LoVo (cell line): ENCODE data around the gene SEMA3B.
"Not testable (repeated sequence)": the region's sequence is repeated elsewhere in the genome, so short reads cannot be mapped to it uniquely, and the experiment has no call there.

ENCODE experiments used
- DNase-seq: peaks from one replicate; pipeline ENCODE4 v3.0.0-alpha.2; 2016; ENCODE audit warnings: low spot score

SEMA3B gene

DNA sequence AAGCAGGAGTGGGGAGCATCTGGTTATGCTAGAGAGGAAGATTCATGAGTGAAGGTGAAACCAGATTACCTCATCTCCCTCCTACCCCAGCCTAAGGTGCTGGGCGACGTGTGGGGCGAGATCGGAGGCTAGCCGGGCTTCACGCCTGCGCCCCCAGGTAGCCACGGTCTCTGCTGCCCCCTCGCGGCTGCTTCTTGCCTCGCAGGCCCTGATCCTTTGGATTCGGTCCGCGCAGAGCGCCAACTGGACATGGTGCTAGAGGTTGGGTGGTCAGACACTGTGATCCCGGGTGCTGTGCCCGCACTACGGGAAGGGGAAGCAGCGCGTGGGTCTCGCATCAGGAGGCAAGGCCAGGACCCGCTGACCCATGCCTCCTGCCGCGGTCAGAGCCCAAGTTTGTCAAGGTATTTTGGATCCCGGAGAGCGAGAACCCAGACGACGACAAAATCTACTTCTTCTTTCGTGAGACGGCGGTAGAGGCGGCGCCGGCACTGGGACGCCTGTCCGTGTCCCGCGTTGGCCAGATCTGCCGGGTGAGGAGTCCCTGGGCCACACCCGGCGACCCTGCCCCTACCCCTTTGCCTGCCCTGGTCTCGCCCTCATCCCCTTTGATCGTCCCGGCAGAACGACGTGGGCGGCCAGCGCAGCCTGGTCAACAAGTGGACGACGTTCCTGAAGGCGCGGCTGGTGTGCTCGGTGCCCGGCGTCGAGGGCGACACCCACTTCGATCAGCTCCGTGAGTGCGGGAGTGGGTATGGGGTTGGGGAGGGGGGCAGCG is 4.2 kb downstream of the SEMA3B start:
- peak; percentile 82 for DNase-seq

- DNase-seq, result no peak
Measured at GRCh38 chr3:50273689-50274065, 4.7 kb downstream of the SEMA3B start.

DNA sequence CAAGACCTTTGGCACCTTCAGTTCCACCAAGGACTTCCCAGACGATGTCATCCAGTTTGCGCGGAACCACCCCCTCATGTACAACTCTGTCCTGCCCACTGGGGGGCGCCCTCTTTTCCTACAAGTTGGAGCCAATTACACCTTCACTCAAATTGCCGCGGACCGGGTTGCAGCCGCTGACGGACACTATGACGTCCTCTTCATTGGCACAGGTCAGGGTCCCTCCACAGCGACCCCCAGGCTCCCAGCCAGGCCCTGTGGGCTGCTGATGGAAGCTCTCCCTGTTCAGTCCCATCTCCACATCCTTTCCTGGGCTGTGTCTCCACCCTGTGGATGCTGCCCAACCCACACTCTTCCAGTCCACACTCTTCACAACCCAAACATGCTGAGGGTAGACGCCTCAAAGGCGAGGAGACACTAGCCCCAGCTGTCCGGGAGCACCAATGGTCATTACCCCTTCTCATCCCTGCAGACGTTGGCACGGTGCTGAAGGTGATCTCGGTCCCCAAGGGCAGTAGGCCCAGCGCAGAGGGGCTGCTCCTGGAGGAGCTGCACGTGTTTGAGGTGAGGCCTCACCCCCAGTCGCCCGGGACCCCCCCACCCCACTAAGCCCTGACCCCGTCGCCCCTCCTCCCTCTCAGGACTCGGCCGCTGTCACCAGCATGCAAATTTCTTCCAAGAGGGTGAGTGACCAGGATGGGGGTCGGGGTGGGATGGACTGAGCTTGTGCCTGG is 5.6 kb downstream of the SEMA3B start:
- DNase-seq, result peak; percentile 34

DNA sequence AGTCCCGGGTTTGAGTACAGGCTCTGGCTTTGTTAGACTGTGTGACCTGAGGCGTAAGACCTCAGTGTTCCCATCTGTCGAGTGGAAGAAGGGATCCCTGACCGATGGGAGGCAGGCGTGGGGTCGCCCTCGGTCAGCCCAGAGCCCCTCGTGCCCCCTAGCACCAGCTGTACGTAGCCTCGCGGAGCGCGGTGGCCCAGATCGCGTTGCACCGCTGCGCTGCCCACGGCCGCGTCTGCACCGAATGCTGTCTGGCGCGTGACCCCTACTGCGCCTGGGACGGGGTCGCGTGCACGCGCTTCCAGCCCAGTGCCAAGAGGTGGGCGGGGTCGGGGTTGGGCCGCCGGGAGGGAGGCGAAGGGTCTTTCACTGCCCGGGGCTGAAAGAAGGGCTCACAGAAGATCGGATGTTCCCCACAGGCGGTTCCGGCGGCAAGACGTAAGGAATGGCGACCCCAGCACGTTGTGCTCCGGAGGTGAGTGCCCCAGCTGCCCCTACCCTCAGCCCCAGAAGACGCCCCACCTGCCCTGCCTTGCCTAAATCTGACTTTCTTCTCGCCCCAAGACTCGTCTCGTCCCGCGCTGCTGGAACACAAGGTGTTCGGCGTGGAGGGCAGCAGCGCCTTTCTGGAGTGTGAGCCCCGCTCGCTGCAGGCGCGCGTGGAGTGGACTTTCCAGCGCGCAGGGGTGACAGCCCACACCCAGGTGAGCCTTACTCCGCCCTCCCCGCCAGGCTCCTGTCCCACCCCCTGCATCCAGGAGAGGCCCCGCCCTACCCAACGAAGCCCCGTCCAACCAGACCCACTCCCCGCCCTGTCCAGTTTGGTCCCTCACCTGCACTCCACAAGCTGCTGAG is 6.4 kb downstream of the SEMA3B start:
- no peak for DNase-seq

DNA sequence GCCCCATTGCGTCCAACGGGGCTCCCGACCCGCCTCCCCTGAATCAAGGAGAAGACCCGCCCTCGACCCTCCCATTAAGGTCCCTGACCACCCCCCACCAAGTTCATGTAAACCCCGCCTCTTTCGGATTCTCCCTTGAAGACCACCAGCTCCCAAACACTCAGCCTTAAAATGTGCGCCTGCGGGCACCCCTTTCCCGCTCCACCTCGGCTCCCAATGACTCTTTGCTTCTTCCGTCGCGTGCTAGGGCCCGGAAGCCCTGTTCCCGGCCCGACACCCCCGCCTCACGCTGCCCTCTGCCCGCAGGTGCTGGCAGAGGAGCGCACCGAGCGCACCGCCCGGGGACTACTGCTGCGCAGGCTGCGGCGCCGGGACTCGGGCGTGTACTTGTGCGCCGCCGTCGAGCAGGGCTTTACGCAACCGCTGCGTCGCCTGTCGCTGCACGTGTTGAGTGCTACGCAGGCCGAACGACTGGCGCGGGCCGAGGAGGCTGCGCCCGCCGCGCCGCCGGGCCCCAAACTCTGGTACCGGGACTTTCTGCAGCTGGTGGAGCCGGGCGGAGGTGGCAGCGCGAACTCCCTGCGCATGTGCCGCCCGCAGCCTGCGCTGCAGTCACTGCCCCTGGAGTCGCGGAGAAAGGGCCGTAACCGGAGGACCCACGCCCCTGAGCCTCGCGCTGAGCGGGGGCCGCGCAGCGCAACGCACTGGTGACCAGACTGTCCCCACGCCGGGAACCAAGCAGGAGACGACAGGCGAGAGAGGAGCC is 7.2 kb downstream of the SEMA3B start:
- no peak for DNase-seq

DNA sequence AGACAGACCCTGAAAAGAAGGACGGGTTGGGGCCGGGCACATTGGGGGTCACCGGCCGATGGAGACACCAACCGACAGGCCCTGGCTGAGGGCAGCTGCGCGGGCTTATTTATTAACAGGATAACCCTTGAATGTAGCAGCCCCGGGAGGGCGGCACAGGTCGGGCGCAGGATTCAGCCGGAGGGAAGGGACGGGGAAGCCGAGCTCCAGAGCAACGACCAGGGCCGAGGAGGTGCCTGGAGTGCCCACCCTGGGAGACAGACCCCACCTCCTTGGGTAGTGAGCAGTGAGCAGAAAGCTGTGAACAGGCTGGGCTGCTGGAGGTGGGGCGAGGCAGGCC is 7.8 kb downstream of the SEMA3B start:
- no peak for DNase-seq

- no peak for DNase-seq
Measured at GRCh38 chr3:50278123-50278879, 9.4 kb downstream of the SEMA3B start.

- no peak for DNase-seq
Measured at GRCh38 chr3:50278880-50279224, 9.9 kb downstream of the SEMA3B start, which contains the start of gene LSMEM2. Gene LSMEM2 (plus strand): TSS chr3:50279087. CDS start chr3:50279114, 27 bp downstream.

GRCh38 chr3:50279255-50280016 is 10.5 kb downstream of the SEMA3B start:
- no peak for DNase-seq

GRCh38 chr3:50284121-50284520 is 15.2 kb downstream of the SEMA3B start:
- not testable (repeated sequence) for DNase-seq

- no peak for DNase-seq
Measured at GRCh38 chr3:50286322-50287227, 17.6 kb downstream of the SEMA3B start.

- no peak for DNase-seq
Measured at GRCh38 chr3:50287262-50287661, 18.3 kb downstream of the SEMA3B start.

GRCh38 chr3:50288387-50289007 is 19.6 kb downstream of the SEMA3B start:
- DNase-seq, result no peak

DNA sequence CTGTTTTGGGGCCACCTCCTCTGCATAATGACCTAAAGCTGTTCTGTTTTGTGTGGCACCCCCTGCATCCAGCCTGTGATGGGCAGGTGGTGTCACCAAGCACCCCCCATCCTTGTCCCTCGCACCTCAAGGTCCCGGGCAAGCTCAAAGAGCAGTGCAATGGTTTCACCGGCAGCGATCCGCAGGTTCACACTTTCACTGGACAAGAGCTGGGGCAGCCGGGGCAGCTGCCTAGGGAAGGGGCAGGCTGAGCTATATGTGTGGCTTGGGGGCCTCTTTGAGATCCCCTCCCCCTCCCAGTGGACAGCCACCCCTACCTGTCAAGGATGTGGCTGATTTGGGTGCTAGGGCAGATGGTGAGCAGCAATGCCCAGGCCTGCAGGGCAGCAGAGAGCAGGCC is 20.2 kb downstream of the SEMA3B start:
- no peak for DNase-seq

- no peak for DNase-seq
Measured at GRCh38 chr3:50290161-50290641, 21.3 kb downstream of the SEMA3B start.

GRCh38 chr3:50292159-50293078 is 23.5 kb downstream of the SEMA3B start, which contains the start of gene IFRD2:
Gene IFRD2 (minus strand): TSS chr3:50292429. CDS start chr3:50292274, 155 bp downstream.
- peak; percentile 98 for DNase-seq

DNA sequence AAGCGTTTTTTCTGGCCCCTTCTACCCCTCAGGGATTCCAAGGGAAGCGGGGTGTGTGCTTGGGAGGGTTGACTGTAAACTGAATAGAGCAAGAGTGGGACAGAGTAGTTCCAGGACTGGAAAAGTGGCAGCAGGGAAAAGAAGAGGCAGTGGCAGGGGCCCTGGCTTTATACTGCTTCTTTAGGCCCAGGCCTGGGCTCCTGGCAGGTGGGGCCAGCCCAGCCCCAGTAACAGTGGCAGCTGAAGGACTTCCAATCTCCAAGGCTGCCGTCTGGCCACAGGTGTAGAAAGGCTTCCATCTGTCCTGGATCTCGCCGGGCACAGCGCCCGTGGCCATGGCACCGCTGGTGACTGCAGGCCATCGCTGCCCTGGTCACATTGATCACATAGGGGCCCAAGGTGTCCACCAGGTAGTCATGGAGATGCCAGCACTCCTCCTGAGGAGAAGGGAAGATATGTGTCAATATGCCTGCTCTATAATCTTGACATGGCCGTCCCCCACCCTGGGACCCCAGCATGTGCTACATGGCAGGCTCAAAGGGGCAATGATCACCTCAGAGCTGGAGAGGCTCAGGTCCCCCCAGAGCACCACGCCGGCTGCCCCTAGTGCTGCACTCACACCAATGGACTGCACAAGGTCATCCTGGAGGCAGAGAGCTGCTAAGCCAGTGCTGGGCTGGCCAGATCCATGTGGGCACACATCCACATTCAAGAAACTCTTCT is 24.3 kb downstream of the SEMA3B start:
- DNase-seq, result no peak
